ENCODE measurements around the gene GOT1.

The GOT1 gene

DNA sequence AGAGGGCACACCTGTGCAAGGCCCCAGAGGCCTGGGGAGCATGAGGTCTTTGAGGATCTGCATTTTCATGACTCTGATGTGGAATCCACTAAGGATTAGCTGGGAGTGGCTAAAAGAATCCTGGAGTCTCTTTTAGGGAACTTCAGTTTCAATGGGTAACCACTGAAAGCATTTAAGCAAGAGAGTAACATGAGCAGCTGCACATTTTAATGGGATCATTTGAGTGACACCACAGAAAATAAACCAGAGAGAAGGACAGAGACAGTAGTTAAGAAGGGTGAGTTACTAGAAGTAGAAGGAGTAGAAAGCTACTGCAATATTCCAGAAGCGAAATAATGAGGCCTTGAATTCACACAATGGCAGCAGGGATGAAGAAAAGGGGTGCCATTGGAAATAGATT lies 5.2 kb downstream of the GOT1 start:
- TF ChIP-seq, protein P1, sequence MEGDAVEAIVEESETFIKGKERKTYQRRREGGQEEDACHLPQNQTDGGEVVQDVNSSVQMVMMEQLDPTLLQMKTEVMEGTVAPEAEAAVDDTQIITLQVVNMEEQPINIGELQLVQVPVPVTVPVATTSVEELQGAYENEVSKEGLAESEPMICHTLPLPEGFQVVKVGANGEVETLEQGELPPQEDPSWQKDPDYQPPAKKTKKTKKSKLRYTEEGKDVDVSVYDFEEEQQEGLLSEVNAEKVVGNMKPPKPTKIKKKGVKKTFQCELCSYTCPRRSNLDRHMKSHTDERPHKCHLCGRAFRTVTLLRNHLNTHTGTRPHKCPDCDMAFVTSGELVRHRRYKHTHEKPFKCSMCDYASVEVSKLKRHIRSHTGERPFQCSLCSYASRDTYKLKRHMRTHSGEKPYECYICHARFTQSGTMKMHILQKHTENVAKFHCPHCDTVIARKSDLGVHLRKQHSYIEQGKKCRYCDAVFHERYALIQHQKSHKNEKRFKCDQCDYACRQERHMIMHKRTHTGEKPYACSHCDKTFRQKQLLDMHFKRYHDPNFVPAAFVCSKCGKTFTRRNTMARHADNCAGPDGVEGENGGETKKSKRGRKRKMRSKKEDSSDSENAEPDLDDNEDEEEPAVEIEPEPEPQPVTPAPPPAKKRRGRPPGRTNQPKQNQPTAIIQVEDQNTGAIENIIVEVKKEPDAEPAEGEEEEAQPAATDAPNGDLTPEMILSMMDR (IDR thresholded peaks at IDR 0.05; ENCODE audit: low read depth, low read length), result no peak
- no peak overlapping the region for H3K4me3 ChIP-seq (ENCODE audit: low read depth, low read length)

DNA sequence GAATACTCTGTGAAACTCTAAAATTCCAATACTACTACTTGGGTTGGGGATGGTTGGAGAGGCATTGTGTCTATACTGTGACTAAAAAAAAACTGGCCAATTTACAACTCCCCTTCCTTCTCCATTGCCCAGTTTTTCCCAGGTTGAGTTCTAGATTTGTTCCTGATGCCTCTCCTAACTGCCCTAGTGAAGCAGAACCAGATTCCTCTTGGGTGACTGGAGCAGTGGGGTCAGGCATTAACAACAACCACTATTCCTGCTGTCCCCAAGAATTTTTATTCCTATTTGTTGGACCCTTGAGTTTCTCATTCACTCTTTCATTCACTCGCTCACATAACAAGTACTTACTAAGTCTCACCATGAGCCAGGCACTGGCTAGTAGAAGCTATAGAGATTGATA lies 5.8 kb downstream of the GOT1 start:
- TF ChIP-seq, protein P1 (IDR thresholded peaks at IDR 0.05; ENCODE audit: low read depth, low read length), result no peak
- H3K4me3 ChIP-seq (ENCODE audit: low read depth, low read length), result no peak overlapping the region

DNA sequence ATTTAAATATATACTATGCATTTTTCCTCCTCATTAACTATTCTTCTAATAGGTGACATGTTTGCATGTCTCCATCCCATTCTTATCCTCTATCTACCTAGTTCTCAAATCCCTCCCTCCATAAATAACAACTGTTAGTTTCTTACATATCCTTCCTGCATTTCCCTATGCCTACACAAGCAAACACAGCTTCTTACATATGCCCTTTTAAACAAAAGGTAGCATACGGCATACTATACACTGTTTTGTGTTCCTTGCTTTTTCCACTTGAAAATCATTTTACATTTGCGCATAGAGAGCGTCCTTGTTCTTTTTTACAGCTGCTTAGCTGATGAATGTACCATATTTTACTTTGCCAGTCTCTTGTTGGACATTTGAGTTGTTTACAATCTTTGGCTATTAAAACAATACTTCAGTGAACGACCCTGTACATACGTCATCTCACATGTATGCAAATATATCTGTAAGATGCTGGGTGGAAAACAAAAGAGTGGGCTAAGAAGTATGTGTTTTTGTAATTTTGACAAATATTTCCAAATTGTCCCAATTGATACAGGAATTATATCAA lies 7.8 kb downstream of the GOT1 start:
- H3K4me3 ChIP-seq (ENCODE audit: low read depth, low read length), result no peak overlapping the region
- TF ChIP-seq, protein P1 (IDR thresholded peaks at IDR 0.05; ENCODE audit: low read depth, low read length), result no peak

- TF ChIP-seq, protein P1 (IDR thresholded peaks at IDR 0.05; ENCODE audit: low read depth, low read length), result no peak
- no peak overlapping the region for H3K4me3 ChIP-seq (ENCODE audit: low read depth, low read length)
Measured at GRCh38 chr10:99421233-99421739, 9.1 kb downstream of the GOT1 start.

DNA sequence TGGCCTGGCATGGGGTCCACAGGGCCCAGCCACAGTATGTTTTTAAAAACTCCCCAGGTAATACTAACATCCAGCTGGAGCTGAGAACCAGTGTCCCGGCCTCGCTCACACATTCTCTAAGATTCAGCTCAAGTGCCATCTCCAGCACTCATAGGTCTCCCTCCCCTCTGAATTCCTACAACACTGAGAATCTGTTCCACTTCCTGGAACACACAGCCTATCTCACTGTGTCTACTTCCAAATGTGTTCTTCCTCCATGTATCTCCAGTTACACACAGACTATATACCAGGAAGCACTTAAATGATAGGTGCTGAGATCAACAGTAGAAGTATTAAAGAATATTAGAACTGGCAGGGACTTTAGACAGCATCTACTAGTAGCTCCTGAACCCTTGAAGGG lies 10.7 kb downstream of the GOT1 start:
- TF ChIP-seq, protein P1 (IDR thresholded peaks at IDR 0.05; ENCODE audit: low read depth, low read length), result no peak
- H3K4me3 ChIP-seq (ENCODE audit: low read depth, low read length), result no peak overlapping the region

- H3K4me3 ChIP-seq (ENCODE audit: low read depth, low read length), result no peak overlapping the region
- TF ChIP-seq, protein P1 (IDR thresholded peaks at IDR 0.05; ENCODE audit: low read depth, low read length), result no peak
Measured at GRCh38 chr10:99418910-99419624, 11.4 kb downstream of the GOT1 start.

DNA sequence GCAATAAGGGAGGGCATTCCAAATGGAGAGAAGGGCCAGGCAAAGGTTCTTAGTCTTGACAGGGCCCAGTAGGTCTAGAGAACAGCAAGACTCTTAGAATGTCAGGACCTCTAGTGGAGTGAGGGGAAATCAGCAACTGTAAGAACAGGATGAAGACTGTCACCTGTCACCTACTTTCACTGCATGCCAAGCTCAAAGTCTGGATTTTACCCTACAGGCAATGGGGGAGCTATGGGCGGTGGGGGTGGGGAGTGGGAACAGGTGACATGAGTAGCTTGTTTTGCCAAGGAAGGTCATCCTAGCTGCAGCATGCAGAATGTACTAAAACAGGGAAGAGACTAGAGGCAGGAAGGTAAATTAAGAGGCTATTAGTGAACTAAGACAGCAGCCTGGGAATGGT lies 18.3 kb downstream of the GOT1 start:
- H3K4me3 ChIP-seq (ENCODE audit: low read depth, low read length), result no peak overlapping the region
- TF ChIP-seq, protein P1 (IDR thresholded peaks at IDR 0.05; ENCODE audit: low read depth, low read length), result no peak
